Left lung (tissue), 10 donors: Measurements from ENCODE around the gene GYPC. TPM values are rescaled to one million over a fixed set of nuclear protein-coding genes. Genes with fewer than 3 reads are reported as not detected.

ENCODE experiments used
- ATAC-seq: fragments of 200-7000 bp; cut with Tn5 transposase; one replicate; pipeline ENCODE4 v1.9.1; 2020; ENCODE audit warnings: moderate library complexity
- DNase-seq, 4 donors: peaks; one replicate each; pipeline ENCODE4 v3.0.0-alpha.2; 2013 to 2020
- H3K27ac ChIP-seq, 2 donors: fragments of 200-600 bp; sonication (generic) in 1 of 2; one replicate each; pipeline versions ENCODE4 v1.5.0 to v1.8.0; 2020 to 2021
- H3K27me3 ChIP-seq, 2 donors: fragments of 200-600 bp; sonication (generic) in 1 of 2; one replicate each; pipeline versions ENCODE4 v1.5.0 to v1.8.0; 2020 to 2021
- H3K36me3 ChIP-seq, 2 donors: fragments of 200-600 bp; sonication (generic) in 1 of 2; one replicate each; pipeline versions ENCODE4 v1.5.0 to v1.8.0; 2020 to 2021
- H3K4me1 ChIP-seq, 2 donors: fragments of 200-600 bp; one replicate each; pipeline ENCODE4 v1.8.0; 2021
- H3K4me3 ChIP-seq, 2 donors: fragments of 200-600 bp; sonication (generic) in 1 of 2; one replicate each; pipeline versions ENCODE4 v1.5.0 to v1.8.0; 2020 to 2021; ENCODE audit warnings: mild to moderate bottlenecking in 1 of 2
- H3K9me3 ChIP-seq, 2 donors: fragments of 200-600 bp; sonication (generic) in 1 of 2; one replicate each; pipeline versions ENCODE4 v1.5.0 to v1.8.0; 2020 to 2021
- CTCF ChIP-seq, 2 donors: fragments of 200-600 bp; sonication (generic) in 1 of 2; IDR thresholded peaks; one replicate each; pipeline versions ENCODE4 v1.5.0 to v1.8.0; 2021; ENCODE audit warnings: antibody characterized with exemption in 2 of 2
- intact Hi-C, 2 donors: fragments of 100-400 bp; cut with DNase I; formaldehyde crosslinking; loops; one replicate each; pipeline versions ENCODE4 v1.11.2 to v1.14.2; 2022
- polyA plus RNA-seq, 6 donors: library from polyadenylated mRNA; unstranded; fragments of 120-200 nt; gene quantifications; one replicate each; pipeline ENCODE4 v1.2.1, GENCODE V29; 2013; ENCODE audit not compliant: insufficient read length in 6 of 6
- total RNA-seq, 2 donors: library from RNA; stranded (reverse); fragmentation: NEBNext Ultra II Directional; extraction: Animal tissue kit (Norgen Biotek cat#: 25700); gene quantifications; one replicate each; pipeline ENCODE4 v1.2.1, GENCODE V29; 2021
- donor health status: DM: no; HTN: yes; CAD: no.
- donor health status: DM: no; HTN: no; CAD: no.

GYPC gene
- total and polyA plus RNA-seq, 8 donors, result 44.0 to 92.8 (median 73.9) TPM

DNA sequence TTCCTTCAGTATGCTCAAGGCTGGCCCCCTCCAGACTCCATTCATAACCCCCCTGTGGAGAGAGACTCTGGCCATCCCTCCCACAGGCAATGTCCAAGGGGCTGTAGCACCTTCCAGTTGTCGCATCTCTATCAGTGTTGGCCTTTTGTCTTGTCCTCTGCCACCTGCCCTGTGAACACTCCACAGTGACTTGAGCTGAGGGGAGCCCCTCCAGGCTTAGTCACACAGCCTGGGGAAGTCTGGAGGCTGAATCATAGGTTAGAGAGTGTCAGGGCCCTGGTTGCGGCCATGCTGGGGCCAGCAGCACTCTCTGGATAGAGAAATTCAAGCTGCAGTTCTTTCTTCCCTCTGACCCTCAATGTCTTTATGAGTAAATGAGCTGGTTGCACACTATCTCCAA lies 64.7 kb downstream of the GYPC start:
- TF ChIP-seq CTCF (IDR thresholded peaks at IDR 0.05), result no peak
- peaks cover 0 to 13% of the 10 kb centered on the region in 2 donors for H3K9me3 ChIP-seq
- peaks cover 0 to 13% of the 10 kb centered on the region in 2 donors for H3K4me1 ChIP-seq
- H3K27ac ChIP-seq, result no peak overlapping the region
- ATAC-seq (no peak), DNase-seq (no peak)
- intact Hi-C loops, result no loop called here
- no peak overlapping the region for H3K4me3 ChIP-seq
- no peaks in the 10 kb centered on the region for H3K36me3 ChIP-seq
- no peaks in the 10 kb centered on the region for H3K27me3 ChIP-seq

GRCh38 chr2:126722081-126722480 lies 66.1 kb downstream of the GYPC start:
- Histone ChIP-seq H3K4me1 (peaks cover 0 to 13% of the 10 kb centered on the region in 2 donors), H3K4me3 (no peak overlapping the region), H3K36me3 (no peaks in the 10 kb centered on the region), H3K9me3 (peaks cover 0 to 20% of the 10 kb centered on the region in 2 donors), H3K27ac (no peak overlapping the region), H3K27me3 (no peaks in the 10 kb centered on the region)
- ATAC-seq (no peak), DNase-seq (no peak)
- intact Hi-C loops, result no loop called here
- TF ChIP-seq CTCF (IDR thresholded peaks at IDR 0.05), result no peak

GRCh38 chr2:126722546-126722945 lies 66.6 kb downstream of the GYPC start:
- H3K4me1 ChIP-seq, result peaks cover 0 to 13% of the 10 kb centered on the region in 2 donors
- no peak overlapping the region for H3K27ac ChIP-seq
- no peak for TF ChIP-seq CTCF (IDR thresholded peaks at IDR 0.05)
- intact Hi-C loops, result no loop called here
- no peaks in the 10 kb centered on the region for H3K36me3 ChIP-seq
- H3K4me3 ChIP-seq, result no peak overlapping the region
- peaks cover 0 to 20% of the 10 kb centered on the region in 2 donors for H3K9me3 ChIP-seq
- H3K27me3 ChIP-seq, result no peaks in the 10 kb centered on the region
- DNase-seq (no peak), ATAC-seq (no peak)

- H3K27me3 ChIP-seq, result no peaks in the 10 kb centered on the region
- DNase-seq, result no peak
- H3K27ac ChIP-seq, result no peak overlapping the region
- no peak for ATAC-seq
- H3K4me1 ChIP-seq, result peaks cover 0 to 13% of the 10 kb centered on the region in 2 donors
- peaks cover 0 to 20% of the 10 kb centered on the region in 2 donors for H3K9me3 ChIP-seq
- intact Hi-C loops, result no loop called here
- no peak overlapping the region for H3K4me3 ChIP-seq
- no peaks in the 10 kb centered on the region for H3K36me3 ChIP-seq
- TF ChIP-seq CTCF (IDR thresholded peaks at IDR 0.05), result no peak
Measured at GRCh38 chr2:126723281-126723815, 67.4 kb downstream of the GYPC start.

DNA sequence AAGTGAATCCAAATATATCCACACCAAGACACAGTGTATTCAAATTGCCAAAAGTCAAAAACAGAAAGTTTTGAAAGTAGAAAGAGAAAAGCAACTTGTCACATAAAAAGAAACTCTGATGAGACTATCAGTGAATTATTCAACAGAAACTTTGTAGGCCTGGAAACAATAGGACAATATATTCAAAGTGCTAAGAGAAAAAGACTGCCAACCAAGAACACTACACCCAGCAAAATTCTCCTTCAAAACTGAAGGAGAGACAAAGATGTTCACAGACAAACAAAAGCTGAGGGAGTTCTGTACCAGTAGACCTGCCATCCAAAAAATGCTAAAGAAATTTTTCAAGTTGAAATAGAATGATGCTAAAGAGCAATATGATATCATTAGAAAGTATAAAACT lies 69.6 kb downstream of the GYPC start:
- no peak for TF ChIP-seq CTCF (IDR thresholded peaks at IDR 0.05)
- intact Hi-C loops, result no loop called here
- H3K36me3 ChIP-seq, result no peaks in the 10 kb centered on the region
- H3K4me3 ChIP-seq, result no peak overlapping the region
- no peaks in the 10 kb centered on the region for H3K27me3 ChIP-seq
- ATAC-seq (no peak), DNase-seq (no peak)
- no peak overlapping the region for H3K27ac ChIP-seq
- peaks cover 0 to 20% of the 10 kb centered on the region in 2 donors for H3K9me3 ChIP-seq
- no peaks in the 10 kb centered on the region for H3K4me1 ChIP-seq
